D721Med (cell line): ENCODE measurements around the gene OR9I1.

Experiments
- DNase-seq: peaks from one replicate; pipeline ENCODE4 v3.0.0; 2011; ENCODE audit warnings: low spot score; ENCODE audit not compliant: insufficient read length
- FAIRE-seq: peaks from 2 replicates; lab custom pipeline; 2011; peaks lifted over from hg19 to GRCh38; lab: Jason Lieb, UNC
- TF ChIP-seq, protein P1 (sequence below): IDR thresholded peaks from 2 replicates; pipeline ENCODE4 v1.5.1; 2012; ENCODE audit warnings: mild to moderate bottlenecking, control low read depth; ENCODE audit not compliant: insufficient read depth; ENCODE audit errors: missing control alignments

Gene OR9I1, protein sequence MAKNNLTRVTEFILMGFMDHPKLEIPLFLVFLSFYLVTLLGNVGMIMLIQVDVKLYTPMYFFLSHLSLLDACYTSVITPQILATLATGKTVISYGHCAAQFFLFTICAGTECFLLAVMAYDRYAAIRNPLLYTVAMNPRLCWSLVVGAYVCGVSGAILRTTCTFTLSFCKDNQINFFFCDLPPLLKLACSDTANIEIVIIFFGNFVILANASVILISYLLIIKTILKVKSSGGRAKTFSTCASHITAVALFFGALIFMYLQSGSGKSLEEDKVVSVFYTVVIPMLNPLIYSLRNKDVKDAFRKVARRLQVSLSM

DNA sequence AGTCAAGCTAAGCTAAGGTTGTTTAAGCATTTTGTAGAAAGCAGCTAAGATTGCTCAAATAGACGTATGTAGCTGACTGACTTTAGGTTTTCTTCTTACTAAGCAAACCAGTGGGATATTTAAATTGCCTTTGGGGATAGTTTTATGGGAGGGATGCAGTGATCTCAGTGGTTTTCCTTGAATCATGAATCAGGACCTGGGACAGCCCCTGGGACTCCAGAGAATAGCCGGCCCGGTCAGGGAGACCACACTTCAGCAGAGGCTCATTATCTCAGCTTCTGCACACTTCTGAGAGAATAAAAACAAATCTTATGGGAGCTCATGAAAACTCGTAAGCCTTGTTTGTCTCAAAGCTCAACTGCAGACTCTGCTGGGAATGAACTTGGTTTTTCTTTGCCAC is at the start of gene OR9I1:
Gene OR9I1, minus strand, starts transcription at position 62 of the 400 bp plus-strand sequence. CDS start 6,086 bp downstream, outside the sequence.
- no peak for DNase-seq
- no peak for FAIRE-seq
- TF ChIP-seq, protein P1, sequence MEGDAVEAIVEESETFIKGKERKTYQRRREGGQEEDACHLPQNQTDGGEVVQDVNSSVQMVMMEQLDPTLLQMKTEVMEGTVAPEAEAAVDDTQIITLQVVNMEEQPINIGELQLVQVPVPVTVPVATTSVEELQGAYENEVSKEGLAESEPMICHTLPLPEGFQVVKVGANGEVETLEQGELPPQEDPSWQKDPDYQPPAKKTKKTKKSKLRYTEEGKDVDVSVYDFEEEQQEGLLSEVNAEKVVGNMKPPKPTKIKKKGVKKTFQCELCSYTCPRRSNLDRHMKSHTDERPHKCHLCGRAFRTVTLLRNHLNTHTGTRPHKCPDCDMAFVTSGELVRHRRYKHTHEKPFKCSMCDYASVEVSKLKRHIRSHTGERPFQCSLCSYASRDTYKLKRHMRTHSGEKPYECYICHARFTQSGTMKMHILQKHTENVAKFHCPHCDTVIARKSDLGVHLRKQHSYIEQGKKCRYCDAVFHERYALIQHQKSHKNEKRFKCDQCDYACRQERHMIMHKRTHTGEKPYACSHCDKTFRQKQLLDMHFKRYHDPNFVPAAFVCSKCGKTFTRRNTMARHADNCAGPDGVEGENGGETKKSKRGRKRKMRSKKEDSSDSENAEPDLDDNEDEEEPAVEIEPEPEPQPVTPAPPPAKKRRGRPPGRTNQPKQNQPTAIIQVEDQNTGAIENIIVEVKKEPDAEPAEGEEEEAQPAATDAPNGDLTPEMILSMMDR: no peak

DNA sequence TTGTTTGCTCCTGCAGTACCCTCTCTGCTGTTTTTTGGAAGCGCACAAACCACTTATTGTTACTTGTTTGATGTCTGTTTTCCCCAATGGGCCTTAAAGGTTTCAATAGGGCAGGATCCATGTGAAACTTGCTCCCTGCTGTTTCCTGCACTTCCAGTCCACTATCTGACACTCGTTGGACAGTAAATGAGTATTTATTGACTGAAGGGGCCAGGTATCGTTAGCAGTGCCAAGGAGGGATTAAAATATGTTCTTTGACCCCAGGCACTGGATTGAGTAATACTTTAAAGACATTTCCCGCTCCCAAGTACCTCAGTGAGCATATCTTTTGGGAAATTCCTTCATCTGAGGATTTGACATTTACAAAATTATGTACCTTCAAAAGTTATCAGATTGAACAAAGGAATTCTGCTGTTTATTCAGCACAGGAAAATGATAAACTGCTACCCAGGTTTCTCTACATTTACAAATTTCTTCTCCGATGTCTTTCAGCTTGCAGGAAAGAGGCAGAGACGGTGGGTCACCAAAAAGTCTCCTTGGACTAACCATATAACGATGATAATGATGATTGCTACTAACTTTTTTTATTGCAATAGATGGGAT is 40.3 kb upstream of the OR9I1 start:
- no peak for DNase-seq
- no peak for FAIRE-seq
- TF ChIP-seq, protein P1: no peak

DNA sequence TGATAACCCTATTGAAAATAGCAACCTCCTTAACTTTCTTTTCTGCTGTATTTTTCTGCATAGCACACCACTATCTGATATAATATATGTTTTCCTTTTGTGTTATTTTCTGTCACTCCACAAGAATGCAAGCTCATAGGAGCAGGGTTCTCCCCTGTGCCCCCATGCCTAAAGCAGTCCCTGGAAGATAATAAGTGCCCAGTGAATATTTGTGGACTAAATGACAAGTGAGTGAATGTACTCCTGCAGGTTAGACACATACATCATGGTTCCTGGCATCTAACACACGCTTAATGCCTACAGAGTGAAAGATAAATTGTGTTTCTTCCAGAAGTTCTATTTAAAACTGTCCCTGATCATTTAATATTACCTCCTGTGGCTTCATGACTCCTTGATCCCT is 39.7 kb upstream of the OR9I1 start:
- TF ChIP-seq, protein P1: no peak

DNA sequence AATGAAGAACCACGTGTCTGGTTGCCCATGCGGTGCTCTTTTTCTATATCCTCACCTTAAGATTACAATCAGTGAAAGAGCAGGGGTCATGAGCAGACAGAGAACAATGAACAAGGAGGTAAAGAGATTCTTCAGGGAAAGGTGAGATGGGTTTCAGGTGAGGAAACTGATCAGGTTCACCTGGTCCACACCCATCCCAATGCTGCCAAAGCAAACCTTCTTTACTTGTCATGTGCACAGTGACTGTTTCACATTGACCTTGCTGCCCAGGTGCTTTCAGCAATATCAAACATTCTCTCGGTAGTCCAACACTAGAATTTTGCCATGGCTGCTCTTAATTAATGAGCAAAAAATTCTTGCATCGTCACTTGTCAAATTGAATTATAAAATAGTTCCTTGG is 39.1 kb upstream of the OR9I1 start:
- no peak for FAIRE-seq
- TF ChIP-seq, protein P1: no peak
- DNase-seq: no peak

More for the DNA sequence above, 39.7 kb upstream of the OR9I1 start:
- DNase-seq (no peak), FAIRE-seq (no peak)

DNA sequence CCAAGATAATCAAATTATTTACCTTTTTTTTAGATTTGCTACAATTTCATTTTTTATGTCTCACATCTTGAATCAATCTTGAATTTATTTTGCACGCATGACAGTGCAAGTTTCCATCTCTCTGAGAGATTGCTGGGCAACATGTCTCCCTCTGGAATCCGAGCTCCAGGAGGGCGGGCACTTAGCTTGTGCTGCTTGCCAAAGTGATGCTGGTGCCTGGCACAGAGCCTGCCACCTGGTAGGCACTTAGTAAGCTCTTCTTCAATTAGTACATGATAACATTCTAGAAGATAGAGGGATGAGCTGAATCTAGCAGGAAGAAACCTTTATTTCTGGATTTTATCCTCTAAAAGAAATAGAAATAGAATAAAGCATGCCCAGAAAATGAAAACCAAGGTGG is 27.5 kb upstream of the OR9I1 start:
- DNase-seq (no peak), FAIRE-seq (no peak)
- TF ChIP-seq, protein P1: no peak

DNA sequence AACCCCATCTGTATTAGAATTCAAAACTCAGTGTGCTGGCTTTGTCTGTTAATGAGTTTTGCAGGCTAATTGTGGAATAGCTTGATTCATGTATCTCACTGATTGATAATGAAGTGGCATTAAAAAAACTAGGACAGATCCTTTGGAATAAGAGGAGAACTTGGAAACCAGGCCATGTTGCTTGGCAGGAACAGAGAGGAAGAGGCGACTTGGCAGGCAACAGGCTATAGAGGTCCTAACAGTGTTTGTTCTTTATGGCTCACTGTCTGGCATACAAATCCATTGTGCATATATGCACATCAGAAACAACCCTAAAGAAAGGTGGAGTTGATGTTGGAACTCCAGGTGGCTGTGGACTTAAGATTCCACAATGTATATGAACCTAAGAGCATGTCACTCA is 17.4 kb upstream of the OR9I1 start:
- DNase-seq (no peak), FAIRE-seq (no peak)
- TF ChIP-seq, protein P1: no peak

DNA sequence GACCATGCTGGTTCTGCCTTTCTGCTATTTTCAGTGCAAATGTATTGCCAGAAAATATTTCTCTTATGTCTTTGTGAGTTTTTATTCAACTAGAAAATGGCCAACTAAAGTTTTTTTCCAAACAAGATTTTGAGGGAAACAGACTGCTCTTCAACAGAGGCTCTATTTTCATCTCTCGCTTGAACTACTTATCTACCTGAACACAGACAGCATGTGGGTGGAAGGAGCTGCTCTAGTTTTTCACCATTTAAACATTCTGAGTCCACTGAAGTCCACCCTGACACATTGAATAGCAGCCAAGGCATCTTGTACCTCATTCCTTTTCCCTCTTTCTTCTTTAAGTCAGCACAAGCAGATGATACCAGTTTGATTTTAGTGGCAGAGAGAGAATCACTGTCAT is 9.8 kb upstream of the OR9I1 start:
- FAIRE-seq: no peak

More for the DNA sequence above, 9.8 kb upstream of the OR9I1 start:
- no peak for DNase-seq
- TF ChIP-seq, protein P1: no peak
